ENCODE measurements around the gene CENPT.

The CENPT gene

GRCh38 chr16:67822511-67822910 is 25.0 kb downstream of the CENPT start:
- no peak for DNase-seq (ENCODE audit: low read depth)
- TF ChIP-seq MAX (IDR thresholded peaks at IDR 0.05; ENCODE audit: low read depth, low read length): no peak
- TF ChIP-seq MYC (IDR thresholded peaks at IDR 0.05; ENCODE audit: low read depth, low read length): no peak
- no peak for TF ChIP-seq CTCF (IDR thresholded peaks at IDR 0.05; ENCODE audit: low read depth, low read length)
- TF ChIP-seq POLR2A (IDR thresholded peaks at IDR 0.05; ENCODE audit: extremely low read depth, insufficient read length): no peak

GRCh38 chr16:67820608-67821259 is 26.8 kb downstream of the CENPT start:
- no peak for TF ChIP-seq CTCF (IDR thresholded peaks at IDR 0.05; ENCODE audit: low read depth, low read length)
- TF ChIP-seq MYC (IDR thresholded peaks at IDR 0.05; ENCODE audit: low read depth, low read length): no peak
- TF ChIP-seq MAX (IDR thresholded peaks at IDR 0.05; ENCODE audit: low read depth, low read length): no peak
- TF ChIP-seq POLR2A (IDR thresholded peaks at IDR 0.05; ENCODE audit: extremely low read depth, insufficient read length): no peak
- no peak overlapping the region for H3K4me3 ChIP-seq (ENCODE audit: low read depth, low read length)
- DNase-seq (ENCODE audit: low read depth): no peak

More at GRCh38 chr16:67822511-67822910, 25.0 kb downstream of the CENPT start:
- H3K4me3 ChIP-seq (ENCODE audit: low read depth, low read length): no peak overlapping the region

GRCh38 chr16:67814567-67814966 is 32.9 kb downstream of the CENPT start:
- TF ChIP-seq MYC (IDR thresholded peaks at IDR 0.05; ENCODE audit: low read depth, low read length): no peak
- no peak for TF ChIP-seq CTCF (IDR thresholded peaks at IDR 0.05; ENCODE audit: low read depth, low read length)
- no peak for TF ChIP-seq POLR2A (IDR thresholded peaks at IDR 0.05; ENCODE audit: extremely low read depth, insufficient read length)
- no peak for TF ChIP-seq MAX (IDR thresholded peaks at IDR 0.05; ENCODE audit: low read depth, low read length)
- no peak for DNase-seq (ENCODE audit: low read depth)
- H3K4me3 ChIP-seq (ENCODE audit: low read depth, low read length): no peak overlapping the region

GRCh38 chr16:67811899-67812298 is 35.6 kb downstream of the CENPT start:
- TF ChIP-seq MYC (IDR thresholded peaks at IDR 0.05; ENCODE audit: low read depth, low read length) (no peak), CTCF (IDR thresholded peaks at IDR 0.05; ENCODE audit: low read depth, low read length) (no peak), MAX (IDR thresholded peaks at IDR 0.05; ENCODE audit: low read depth, low read length) (no peak), POLR2A (IDR thresholded peaks at IDR 0.05; ENCODE audit: extremely low read depth, insufficient read length) (no peak)
- H3K4me3 ChIP-seq (ENCODE audit: low read depth, low read length): no peak overlapping the region
- DNase-seq (ENCODE audit: low read depth): no peak

- TF ChIP-seq MAX (IDR thresholded peaks at IDR 0.05; ENCODE audit: low read depth, low read length) (no peak), CTCF (IDR thresholded peaks at IDR 0.05; ENCODE audit: low read depth, low read length) (no peak), MYC (IDR thresholded peaks at IDR 0.05; ENCODE audit: low read depth, low read length) (no peak), POLR2A (IDR thresholded peaks at IDR 0.05; ENCODE audit: extremely low read depth, insufficient read length) (no peak)
- DNase-seq (ENCODE audit: low read depth): no peak
- H3K4me3 ChIP-seq (ENCODE audit: low read depth, low read length): peak overlapping the region; percentile 98
Measured at GRCh38 chr16:67807148-67807682, 40.3 kb downstream of the CENPT start.

Data from NB4 (cell line).